C4-2B (cell line): ENCODE measurements around the gene GARNL3.

Source experiments
- CTCF ChIP-seq: fragments of 450-650 bp; conservative IDR thresholded peaks from 2 replicates; pipeline ENCODE4 v1.5.1; 2017; ENCODE audit warnings: mild to moderate bottlenecking
- ZFX ChIP-seq: fragments of 450-650 bp; IDR thresholded peaks from 2 replicates; pipeline ENCODE4 v1.6.1; 2017

DNA sequence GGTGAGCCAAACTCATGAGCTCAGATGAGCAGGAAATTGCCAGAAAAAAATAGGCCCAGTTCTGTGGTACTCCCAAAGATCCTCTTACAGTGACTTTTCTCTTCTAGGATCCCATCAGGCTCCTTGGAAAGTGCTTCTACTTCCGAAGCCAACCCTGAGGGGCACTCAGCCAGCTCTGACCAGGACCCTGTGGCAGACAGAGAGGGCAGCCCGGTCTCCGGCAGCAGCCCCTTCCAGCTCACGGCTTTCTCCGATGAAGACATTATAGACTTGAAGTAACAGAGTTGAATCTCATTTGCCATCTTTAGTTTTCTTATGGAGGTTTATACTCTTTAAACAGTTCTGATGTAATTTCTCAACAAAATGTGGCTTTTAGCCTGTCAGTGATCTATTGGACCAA is 128.4 kb downstream of the GARNL3 start:
- no peak for TF ChIP-seq ZFX
- TF ChIP-seq CTCF: no peak
